ENCODE measurements around the gene CKLF.
"Not testable (repeated sequence)": the region's sequence is repeated elsewhere in the genome, so short reads cannot be mapped to it uniquely, and the experiment has no call there.

The CKLF gene

GRCh38 chr16:66572356-66572755 lies 20.0 kb downstream of the CKLF start:
- no peak for DNase-seq

GRCh38 chr16:66574081-66574480 lies 21.7 kb downstream of the CKLF start:
- DNase-seq: no peak

DNA sequence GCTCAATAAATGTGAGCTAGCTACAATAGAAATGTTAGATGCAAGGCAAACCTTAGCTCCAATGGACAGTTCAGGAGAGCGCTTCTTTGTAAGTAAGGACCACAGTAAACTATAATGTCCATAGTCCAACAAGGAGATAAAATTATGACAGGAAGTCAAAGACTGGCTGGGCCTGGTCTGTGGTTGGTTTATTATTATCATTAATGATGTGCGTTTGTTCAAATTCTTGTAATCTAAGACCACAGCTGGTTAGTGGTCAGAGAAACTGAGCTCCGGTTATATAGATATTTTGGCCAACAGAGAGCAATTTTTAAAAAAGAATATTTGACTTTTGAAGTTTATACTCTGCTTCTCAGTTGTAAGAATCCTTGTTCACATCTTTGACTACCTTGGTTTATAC lies 22.2 kb downstream of the CKLF start:
- no peak for DNase-seq

DNA sequence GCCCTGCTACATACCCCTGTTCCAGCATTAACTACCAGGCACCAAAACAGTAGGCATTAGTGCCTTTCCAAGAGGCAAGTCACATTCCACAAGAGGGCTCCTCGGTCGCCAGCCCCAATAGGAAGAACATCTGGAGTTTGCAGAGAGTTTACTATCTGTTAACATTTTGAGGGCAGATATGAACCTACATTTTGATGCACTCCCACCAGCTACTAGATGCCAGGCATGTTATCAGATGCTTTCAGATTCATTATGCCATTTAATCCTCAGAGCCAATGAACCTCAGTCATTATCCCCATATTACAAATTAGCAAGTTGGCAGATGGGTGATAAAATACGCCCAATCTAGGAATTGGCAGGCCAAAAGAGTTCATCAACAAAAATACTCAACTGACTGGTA lies 22.7 kb downstream of the CKLF start:
- DNase-seq: no peak

GRCh38 chr16:66576296-66576695 lies 23.9 kb downstream of the CKLF start:
- DNase-seq: no peak

GRCh38 chr16:66578651-66579531 lies 26.5 kb downstream of the CKLF start, which contains the start of gene CMTM2:
Gene CMTM2, plus strand, starts transcription at chr16:66579463. Its CDS starts 145 bp downstream, at chr16:66579608.
- no peak for DNase-seq

- DNase-seq: peak; percentile 1
These were observed 28.3 kb downstream of the CKLF start for GRCh38 chr16:66580605-66581209.

GRCh38 chr16:66581246-66581952 lies 29.0 kb downstream of the CKLF start:
- no peak for DNase-seq

- DNase-seq: no peak
These were observed 33.3 kb downstream of the CKLF start for GRCh38 chr16:66585481-66586239.

- DNase-seq: no peak
These were observed 35.7 kb downstream of the CKLF start for GRCh38 chr16:66587881-66588600.

- DNase-seq: no peak
These were observed 36.8 kb downstream of the CKLF start for GRCh38 chr16:66588981-66589713.

DNA sequence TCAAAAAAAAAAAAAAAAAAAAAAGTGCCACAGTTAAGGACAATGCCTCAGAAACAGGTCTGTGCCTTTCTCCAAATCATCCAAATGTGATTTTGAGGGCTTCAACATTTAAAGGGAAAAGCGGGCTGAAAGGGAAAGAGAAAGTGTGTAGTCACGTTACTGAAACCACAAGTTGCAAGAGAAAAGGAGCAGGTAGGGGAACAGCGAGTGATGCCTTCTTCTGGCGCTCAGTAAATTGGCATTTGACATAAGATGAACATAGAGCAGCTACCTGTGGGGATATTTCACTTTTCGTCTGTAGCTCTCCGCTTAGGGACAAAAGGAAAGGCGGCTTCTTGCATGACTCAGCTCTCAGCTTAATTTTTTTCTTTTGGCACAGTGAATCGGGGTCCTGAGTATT lies 37.9 kb downstream of the CKLF start:
- no peak for DNase-seq

GRCh38 chr16:66591018-66591417 lies 38.6 kb downstream of the CKLF start:
- DNase-seq: no peak

- DNase-seq: no peak
These were observed 39.9 kb downstream of the CKLF start for GRCh38 chr16:66592241-66592640.

DNA sequence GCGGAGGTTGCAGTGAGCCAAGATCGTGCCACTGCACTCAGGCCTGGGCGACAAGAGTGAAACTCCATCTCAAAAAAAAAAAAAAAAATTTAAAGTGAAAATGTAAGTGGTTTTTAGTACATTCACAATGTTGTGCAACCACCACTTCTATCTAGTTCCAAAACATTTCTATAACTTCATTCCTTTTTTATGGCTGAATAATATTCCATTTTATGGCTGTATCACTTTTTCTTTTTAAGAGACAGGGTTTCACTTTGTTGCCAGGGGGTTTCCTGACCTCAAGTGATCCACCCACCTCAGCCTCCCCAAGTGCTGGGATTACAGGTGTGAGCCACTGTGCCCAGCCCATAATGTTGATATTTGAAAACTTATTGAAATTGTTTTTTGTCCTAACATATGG lies 40.4 kb downstream of the CKLF start:
- no peak for DNase-seq

DNA sequence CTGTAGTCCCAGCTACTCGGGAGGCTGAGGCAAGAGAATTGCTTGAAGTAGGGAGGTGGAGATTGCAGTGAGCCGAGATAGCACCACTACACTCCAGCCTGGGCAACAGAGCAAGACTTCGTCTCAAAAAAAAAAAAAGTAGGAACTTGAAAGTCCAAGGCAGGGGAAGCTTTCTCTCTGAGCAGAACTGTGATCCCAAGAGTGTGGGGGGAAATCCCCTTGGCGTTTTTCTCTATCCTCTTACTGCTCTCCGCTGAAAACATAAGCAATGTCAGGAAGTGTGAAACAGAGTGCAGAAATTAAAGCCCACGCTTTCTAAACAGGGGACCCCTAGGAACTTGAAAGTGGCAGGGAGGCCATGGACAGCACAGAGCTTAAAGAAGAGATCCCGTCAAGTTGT lies 42.4 kb downstream of the CKLF start:
- no peak for DNase-seq

GRCh38 chr16:66596559-66596958 lies 44.2 kb downstream of the CKLF start:
- DNase-seq: not testable (repeated sequence)

GRCh38 chr16:66596986-66597848 lies 44.8 kb downstream of the CKLF start:
- no peak for DNase-seq

DNA sequence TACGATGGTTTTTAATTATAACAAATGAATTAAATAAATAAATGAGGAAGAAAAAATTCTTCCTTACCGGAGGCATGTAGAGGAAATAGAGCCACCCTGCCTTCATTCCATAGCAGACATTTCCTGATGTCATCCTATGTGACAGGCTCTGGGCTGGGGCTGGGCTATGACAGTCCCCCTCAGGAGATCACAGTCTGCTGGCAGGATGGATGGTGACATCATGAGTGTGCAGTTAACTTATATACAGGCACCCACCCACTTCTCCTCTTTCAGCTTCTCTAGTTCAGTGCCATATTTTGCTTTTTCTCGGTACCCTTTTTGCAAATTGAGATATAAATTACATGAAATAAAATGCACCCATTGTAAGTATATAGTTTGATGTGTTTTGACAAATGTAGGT lies 45.7 kb downstream of the CKLF start:
- no peak for DNase-seq

GRCh38 chr16:66599726-66600125 lies 47.4 kb downstream of the CKLF start:
- DNase-seq: no peak

DNA sequence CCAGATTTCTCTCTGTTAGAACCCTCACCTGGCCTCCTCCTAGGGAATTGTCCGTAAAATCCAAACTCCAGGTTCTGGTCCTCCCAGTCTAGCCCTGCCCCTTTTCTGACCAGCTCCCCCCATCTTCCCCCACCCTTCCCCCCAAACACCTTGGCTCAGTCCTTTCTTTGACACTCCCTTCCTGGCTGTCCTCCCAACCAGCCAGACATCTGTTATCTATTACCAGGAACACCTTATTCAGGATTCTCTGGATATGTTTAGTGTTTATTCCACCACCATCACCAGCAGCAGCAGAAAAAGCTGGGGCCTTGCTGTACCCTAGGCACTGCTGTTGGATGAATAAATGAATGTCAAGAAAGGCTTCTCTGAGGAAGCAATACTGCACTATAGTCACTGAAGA lies 48.1 kb downstream of the CKLF start:
- no peak for DNase-seq

Data from NCI-H510A treated with DMSO at 0.1 percent for 48 hours (cell line).